RPMI7951 (cell line): Measurements from ENCODE around the gene TCTN2. TPM values are rescaled to one million over a fixed set of nuclear protein-coding genes. Genes with fewer than 3 reads are reported as not detected.

ENCODE experiments used
- DNase-seq: peaks from one replicate; pipeline ENCODE4 v3.0.0-alpha.2; 2012; ENCODE audit warnings: low read depth
- total RNA-seq: library from RNA; depleted of rRNA; stranded (reverse); fragments of >200 nt; shearing (Covaris generic); gene quantifications from 2 replicates; pipeline ENCODE4 v1.2.3, GENCODE V29; 2014

Gene TCTN2
- total RNA-seq, 1 experiment from 2014 or later = 18.3 TPM

- DNase-seq = no peak
Observed at GRCh38 chr12:123686636-123687190, 15.8 kb downstream of the TCTN2 start.

DNA sequence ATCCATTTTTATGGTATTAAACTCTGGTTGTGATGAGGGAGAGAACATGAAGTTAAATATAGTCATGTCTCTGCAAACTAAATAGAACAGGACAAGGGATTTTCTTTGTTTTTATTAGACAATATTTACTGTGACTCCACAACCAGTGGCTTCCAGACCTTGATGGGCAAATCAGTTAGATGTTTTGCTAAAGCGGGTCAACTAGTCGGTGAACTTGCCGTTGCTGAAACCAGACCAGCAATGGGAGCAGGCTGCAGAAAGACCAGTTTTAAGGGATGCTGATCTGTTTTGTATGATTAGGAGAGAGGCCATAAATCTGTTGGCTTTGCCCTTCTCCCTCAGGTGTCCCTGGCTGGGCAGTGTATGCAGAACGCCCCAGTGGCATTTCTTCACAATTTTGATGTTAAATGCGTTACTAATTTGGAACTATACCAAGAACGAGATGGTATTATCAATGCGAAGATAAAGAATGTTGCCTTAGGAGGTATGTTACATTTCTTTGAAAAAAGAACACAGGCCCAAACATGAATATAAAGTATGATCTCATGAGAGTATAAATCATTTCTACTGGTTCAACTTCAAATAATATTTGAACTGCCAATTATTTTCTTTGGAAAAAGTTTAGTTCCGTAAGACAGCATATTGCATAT is 19.4 kb downstream of the TCTN2 start:
- no peak for DNase-seq

- no peak for DNase-seq
Observed at GRCh38 chr12:123696207-123696606, 25.3 kb downstream of the TCTN2 start.

- no peak for DNase-seq
Observed at GRCh38 chr12:123696646-123697045, 25.7 kb downstream of the TCTN2 start.

DNA sequence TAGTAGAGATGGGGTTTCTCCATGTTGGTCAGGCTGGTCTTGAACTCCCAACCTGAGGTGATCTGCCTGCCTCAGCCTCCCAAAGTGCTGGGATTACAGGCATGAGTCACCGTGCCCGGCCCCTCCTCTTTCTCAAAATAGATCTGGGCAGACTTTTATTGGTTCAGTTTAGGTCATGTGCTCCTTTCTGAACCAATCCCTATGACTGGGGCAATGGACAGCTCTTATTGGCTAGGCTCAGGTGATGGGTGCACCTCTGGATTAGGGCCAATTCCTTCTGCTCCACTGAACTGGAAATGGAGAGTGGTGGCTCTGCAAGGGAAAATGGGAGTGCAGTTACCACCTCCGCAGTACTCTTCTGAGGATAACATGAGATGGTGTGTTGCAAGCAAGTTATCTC is 35.0 kb downstream of the TCTN2 start:
- peak; percentile 15 for DNase-seq

DNA sequence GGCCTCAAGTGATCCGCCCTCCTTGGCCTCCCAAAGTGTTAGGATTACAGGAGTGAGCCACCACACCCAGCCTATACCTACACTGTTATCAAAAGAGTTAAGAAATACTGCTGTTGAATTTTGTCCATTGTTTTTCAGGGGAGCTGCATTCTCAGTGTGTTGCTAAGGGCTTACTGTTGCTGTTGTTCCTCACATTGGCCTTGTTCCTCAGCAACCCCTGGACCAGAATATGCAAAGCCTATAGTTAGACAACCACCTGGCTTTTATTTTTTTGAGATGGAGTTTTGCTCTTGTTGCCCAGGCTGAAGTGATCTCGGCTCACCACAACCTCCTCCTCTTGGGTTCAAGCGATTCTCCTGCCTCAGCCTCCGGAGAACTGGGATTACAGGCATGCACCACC is 36.6 kb downstream of the TCTN2 start:
- no peak for DNase-seq

GRCh38 chr12:123712780-123713319 is 41.9 kb downstream of the TCTN2 start:
- DNase-seq = no peak

- DNase-seq = no peak
Observed at GRCh38 chr12:123713398-123713797, 42.5 kb downstream of the TCTN2 start.

GRCh38 chr12:123713823-123714585 is 43.1 kb downstream of the TCTN2 start:
- no peak for DNase-seq

GRCh38 chr12:123715195-123715594 is 44.3 kb downstream of the TCTN2 start:
- DNase-seq = no peak

- DNase-seq = no peak
Observed at GRCh38 chr12:123717350-123717749, 46.4 kb downstream of the TCTN2 start.

DNA sequence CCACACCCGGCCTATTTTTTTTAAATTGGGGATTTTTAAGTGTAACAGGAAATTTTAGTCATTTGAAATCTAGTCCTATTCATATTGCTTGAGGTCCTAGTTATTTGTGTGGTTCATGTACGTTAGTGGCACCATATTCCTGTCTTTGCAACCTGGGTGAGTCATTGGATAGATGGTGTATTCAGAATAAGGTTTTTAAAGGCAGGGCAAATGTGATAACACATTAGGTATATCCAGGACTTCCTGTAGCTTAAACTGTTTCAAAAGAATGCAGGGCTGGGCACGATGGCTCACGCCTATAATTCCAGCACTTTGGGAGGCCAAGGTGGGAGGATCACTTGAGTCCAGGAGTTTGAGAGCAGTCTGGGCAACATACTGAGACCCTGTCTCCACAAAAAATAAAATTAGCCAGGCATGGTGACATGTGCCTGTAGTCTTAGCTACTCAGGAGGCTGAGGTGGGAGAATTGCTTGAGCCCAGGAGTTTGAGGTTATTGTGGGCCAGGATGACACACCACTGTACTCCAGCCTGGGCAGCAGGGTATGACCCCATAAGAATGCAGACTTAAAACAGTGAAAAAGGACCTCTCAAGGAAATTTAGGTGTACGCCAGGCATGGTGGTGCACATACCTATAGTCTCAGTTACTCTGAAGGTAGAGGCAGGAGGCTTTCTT is 49.4 kb downstream of the TCTN2 start:
- no peak for DNase-seq

- no peak for DNase-seq
Observed at GRCh38 chr12:123721245-123721644, 50.3 kb downstream of the TCTN2 start.

DNA sequence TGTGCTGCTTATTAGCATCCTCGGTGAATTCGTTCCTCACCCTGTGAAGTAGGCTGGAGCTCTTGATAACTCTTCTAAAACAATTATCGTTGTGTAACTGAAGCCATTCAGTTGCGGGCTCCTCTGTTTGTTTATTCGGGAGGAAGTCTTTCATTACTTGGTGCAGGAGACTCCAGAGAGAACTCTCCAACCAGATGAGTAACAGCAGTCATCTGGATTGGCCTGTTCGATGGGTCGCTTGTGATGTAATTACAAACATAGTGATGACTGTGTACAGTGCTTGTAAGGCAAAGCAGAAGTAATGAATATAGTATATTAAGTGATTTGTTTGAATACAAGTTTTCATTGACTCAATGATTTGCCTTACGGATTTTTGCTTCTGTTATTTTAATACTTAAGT is 52.1 kb downstream of the TCTN2 start:
- DNase-seq = no peak

DNA sequence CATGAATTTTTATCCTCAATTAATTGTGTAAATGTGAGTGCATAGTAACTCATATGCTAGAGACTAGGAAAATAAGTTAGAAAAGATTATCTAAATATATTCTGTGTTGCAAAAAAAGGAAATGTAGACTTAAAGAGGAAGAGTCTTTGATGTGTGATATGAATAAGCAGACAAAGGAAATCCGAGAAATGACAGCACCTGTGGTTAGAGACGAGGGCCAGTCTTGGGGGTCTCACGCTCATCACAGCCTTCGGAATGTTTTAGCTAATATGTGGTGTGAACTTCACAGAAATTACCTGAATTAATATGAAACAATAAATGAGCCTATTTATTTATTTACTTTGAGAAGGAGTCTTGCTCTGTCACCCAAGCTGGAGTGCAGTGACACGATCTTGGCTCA is 52.9 kb downstream of the TCTN2 start:
- DNase-seq = no peak

DNA sequence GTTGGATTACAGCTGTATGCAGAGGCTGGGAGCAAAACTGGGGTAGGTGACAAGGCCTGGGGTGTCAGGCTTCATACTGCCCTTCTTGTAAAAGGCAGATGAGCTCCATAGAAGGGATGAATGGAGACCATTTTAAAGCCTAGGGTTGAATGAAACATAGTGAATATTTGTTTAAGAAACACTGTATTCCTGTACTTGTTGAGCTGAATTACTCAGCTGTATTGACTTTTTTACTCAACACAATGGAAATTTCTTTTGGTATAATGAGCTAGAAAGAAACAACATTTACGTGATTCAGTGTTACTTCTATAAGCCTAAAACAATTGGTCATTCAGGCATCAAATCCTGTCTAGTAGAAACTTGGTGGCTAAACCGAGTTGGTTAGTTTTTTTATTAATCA is 55.3 kb downstream of the TCTN2 start:
- DNase-seq = no peak

DNA sequence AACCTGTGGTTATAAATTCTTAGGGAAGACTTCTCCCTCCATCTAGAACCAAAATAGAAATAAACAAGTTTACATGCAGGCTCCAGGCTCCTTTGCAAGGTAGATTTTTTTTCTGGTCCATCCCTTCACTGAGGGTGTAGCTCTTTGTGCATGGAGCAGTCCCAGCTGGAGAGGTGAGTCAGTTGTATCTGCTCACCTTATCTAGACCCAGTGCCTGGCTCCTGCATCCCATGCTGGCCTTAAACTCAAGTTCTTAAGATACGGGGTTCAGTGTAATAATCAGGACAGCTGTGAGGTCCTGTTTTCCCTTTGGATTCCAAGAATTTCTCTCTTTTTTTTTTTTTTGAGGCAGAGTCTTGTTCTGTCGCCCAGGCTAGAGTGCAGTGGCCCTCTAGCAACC is 56.0 kb downstream of the TCTN2 start:
- no peak for DNase-seq

- DNase-seq = no peak
Observed at GRCh38 chr12:123727878-123728277, 57.0 kb downstream of the TCTN2 start.

DNA sequence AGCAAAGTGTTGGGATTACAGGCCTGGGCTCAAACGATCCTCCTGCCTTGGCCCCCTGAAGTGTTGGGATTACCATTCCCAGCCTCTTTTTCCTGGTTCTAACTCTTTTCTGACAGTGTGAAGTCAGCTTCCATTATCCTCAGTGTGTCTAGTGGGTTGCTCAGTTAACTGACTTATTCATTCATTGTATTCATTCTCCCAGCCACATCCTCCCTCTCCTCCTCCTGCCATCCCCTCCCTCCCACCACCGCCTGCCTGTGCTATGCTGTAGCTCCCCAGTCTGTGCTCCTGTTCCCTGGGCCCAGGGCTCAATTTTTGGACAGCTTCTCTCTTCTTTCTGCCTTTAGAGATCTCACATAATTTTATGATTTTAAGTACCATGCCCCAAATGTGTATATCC is 60.7 kb downstream of the TCTN2 start:
- no peak for DNase-seq

DNA sequence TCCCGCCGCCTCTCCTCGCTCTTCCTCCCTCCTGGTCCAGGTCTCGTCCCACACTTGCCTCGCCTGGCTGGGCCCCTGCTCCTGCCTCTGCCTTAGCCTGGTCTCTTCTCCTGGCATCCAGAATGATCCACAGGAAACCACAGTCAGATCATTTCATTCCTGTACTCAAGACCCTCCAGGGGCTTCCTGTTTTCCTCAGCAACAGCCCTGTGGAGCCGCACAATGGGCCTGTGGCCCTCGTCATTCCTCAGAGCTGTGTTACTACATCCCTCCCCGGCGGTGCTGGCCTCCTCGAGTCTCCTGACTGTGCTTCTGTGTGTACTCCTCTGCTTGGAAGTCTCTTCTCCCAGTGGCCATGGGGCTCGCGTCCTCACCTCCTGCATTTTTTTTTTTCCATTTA is 61.3 kb downstream of the TCTN2 start:
- DNase-seq = no peak

DNA sequence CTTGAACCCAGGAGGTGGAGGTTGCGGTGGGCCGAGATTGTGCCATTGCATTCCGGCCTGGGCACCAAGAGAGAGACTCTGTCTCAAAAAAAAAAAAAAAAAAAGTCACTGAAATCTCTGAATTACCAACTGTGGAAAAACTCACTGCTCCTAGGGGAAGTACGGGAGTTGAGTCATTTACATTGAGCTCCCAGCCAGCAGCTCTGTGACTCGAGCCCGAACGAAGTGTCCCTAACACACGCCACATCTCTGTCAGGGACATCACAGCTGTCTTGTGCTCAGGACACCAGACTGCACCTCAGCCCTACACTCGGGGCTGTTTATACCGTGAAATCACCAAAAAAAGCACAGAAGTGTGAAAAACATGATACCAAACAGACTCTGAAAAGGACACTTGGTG is 62.3 kb downstream of the TCTN2 start:
- DNase-seq = no peak

- DNase-seq = no peak
Observed at GRCh38 chr12:123734268-123734667, 63.4 kb downstream of the TCTN2 start.
